IPS-NIHi11 (cell line): ENCODE measurements around the gene OR2M7.
"Not testable (repeated sequence)": the region's sequence is repeated elsewhere in the genome, so short reads cannot be mapped to it uniquely, and the experiment has no call there.

Experiments used
- DNase-seq: peaks from one replicate; pipeline ENCODE4 v3.0.0; 2012; ENCODE audit warnings: mixed read lengths, low spot score

Gene OR2M7

GRCh38 chr1:248324468-248324867 lies at the start of gene OR2M7:
TSS of gene OR2M7 (minus strand) at chr1:248324568. CDS start at chr1:248324568, 0 bp downstream.
- DNase-seq, result no peak

DNA sequence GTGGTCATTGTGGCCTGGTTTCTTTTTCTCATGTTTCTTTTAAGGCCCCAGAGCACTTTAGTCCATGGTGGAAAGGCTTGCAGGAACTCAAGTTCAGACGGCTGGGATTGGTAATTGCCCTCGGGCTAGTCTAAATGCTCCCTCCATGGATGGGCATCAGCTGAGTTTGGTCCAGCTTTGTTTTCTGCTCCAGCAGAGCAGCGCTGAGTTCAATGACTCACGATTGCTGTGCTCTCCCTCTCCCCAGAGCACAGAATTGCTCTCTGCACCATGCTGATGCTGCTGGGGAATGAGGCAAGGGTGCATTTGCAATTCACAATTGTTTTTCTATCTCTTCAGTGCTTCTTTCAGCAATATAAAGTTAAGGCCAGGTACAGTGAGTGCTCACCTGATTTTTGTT lies 49.4 kb upstream of the OR2M7 start:
- DNase-seq, result no peak

GRCh38 chr1:248372394-248372793 lies 48.0 kb upstream of the OR2M7 start:
- no peak for DNase-seq

DNA sequence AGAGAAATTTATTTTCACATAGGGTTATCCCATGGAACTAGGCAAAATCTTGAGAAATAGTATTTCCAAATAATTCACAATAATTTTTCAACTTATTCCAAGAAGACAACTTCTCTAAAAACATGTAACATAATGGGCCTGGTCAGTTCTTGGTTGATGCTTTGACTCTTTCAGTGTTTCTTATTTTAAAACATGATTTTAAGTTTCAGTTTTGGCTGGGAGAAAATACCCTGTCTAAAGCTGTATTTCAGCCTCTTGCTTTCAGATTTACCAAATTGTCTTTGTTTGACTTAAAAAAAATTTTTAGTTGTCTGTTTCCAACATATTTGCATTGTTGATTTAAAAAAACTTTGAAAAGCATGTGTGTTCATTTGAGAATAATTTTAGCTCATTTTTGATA lies 42.2 kb upstream of the OR2M7 start:
- DNase-seq, result no peak

DNA sequence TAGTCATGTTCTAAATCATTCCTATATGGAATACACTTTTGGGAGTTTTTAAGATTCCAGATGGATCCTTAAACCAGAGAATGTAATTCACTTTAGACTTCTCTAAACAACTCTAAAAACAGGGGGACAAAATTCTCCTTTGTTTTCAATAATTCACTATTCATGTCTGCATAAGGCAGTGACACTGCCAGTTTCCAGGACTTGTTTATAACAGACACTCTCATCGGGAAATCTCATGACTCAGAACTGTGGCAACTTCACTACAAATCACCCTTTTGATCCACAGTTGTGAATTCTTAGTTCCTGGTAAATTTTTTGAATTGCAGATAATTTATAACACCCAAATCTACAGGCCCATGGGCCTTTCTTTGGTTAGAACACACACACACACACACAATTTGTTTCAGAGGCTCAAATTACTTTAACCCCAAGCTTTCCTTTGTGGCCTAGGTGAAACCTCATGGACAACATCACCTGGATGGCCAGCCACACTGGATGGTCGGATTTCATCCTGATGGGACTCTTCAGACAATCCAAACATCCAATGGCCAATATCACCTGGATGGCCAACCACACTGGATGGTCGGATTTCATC lies 36.9 kb upstream of the OR2M7 start, which contains the start of gene OR2T4:
Gene OR2T4, plus strand, starts transcription at position 545 of the 595 bp plus-strand sequence. Its CDS starts 0 bp downstream, at position 545.
- no peak for DNase-seq

DNA sequence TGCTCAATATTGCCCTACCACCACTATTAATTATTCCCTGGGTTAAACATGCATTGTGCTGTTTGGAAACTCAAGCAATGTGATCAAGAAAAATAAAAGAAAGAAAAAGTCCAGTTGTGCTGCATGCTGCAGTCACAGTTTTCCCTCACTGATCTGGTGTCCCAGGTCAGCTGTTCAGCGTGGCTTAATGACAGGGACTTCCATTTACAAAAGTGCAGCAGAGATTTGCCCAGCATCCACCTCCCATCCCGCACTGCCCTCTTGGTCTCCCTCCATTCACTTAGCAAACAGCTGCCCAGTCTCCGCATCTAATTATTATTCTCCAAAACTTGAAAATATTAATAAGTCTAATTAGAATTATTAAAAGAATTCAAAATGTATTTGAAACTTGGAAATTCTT lies 35.0 kb upstream of the OR2M7 start:
- no peak for DNase-seq

- DNase-seq, result no peak
These were observed 24.1 kb upstream of the OR2M7 start, which contains the start of gene OR14C36 for GRCh38 chr1:248348475-248348874. TSS of gene OR14C36 (plus strand) at chr1:248348775. CDS start at chr1:248348775, 0 bp downstream.

DNA sequence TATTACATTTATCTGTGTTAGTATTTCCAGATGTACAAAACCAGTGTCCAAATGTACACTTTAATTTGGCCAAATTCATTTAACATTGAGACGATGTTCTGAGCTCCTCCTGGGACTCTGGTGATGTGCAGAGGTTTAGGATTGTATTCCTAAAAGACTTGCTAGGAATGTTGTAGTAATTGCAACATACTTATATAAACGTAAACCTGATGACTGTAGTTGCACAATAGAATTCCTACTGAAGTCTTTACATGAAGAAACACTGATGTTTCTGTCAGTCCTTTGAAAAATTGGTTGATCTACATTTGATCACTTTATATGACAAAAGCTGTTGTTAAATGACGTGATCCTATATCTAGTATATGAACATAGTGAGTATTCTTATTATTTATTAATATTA lies 19.1 kb upstream of the OR2M7 start:
- DNase-seq, result no peak

GRCh38 chr1:248316796-248317195 lies 7.6 kb downstream of the OR2M7 start:
- DNase-seq, result no peak

- not testable (repeated sequence) for DNase-seq
These were observed 17.6 kb downstream of the OR2M7 start for GRCh38 chr1:248306740-248307139.

DNA sequence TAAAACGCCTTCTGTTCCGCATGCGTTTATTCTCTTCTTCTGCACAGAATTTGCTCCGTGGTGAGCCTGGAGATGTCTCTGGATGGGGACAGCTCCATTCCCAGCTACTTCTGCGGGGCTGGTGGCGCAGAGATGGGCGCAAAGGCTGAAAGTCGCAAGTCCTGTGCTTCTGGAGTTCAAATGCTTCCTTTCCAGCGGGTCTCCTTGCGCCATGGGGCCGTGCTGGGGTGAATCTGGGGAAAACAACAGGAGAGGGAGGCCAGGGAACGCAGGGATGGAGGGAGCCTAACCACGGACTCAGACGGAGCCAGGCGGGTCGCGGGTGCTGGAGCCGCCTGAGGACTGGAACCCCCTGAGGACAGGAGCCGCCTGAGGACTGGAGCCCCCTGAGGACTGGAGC lies 18.3 kb downstream of the OR2M7 start:
- no peak for DNase-seq

- not testable (repeated sequence) for DNase-seq
These were observed 18.7 kb downstream of the OR2M7 start for GRCh38 chr1:248305672-248306071.

DNA sequence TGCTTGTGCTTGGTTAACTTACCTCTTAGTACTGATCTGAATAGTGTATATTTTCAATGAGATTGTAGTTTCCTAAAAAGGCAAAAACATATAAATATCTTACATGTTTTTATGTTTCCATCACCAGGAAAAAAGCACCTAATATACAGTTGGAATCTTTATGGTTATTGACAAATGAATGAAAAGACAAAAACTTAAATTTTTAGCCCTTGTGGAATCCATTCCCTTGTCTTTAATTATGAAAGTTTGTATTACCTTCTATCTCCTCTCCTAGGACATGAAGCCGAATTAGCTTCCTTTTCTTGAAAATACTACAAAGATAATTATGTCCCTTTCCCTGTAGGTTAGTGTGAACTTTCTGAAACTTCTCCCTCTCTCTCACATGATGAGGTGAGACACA lies 21.0 kb downstream of the OR2M7 start, which contains the start of gene OR2T12:
Gene OR2T12, minus strand, starts transcription at position 101 of the 400 bp plus-strand sequence. CDS start 7,846 bp downstream, outside the sequence.
- no peak for DNase-seq

DNA sequence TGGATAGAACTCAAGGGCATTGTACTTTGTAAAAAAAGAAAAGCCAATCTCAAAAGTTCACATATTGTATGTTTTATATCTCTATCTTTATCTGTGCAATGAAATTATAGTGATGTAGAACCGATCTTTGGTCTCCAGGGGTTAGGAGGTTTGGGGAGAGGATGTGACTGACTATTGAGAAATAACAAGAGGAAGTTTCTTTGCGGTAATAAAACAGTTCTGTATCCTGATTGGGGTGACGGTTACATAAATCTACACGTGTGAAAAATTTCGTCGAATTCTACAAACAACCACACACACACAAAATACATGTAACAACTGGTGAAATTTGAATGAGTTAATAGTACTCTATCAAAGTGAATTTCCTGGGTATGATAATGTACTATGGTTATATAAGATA lies 36.0 kb downstream of the OR2M7 start:
- DNase-seq, result no peak

DNA sequence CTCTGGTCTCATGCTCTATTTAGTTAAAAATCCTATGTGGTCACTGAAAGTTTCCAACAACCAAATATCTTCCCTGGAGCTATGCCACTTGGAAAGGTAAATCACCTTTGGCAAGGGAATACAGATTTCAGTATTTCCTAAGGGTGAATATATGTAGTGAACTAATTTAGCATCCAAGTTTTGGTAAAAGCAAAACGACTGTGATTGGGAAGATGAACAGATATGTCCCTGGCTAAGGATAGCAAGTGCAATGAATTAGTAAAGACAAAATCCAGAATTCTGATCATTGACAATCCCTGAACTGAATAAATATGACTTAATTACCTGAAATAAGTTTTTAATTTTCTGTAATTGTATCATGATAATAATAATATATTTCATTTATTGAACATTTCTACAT lies 46.5 kb downstream of the OR2M7 start, which contains the start of gene OR2T33:
Gene OR2T33, minus strand, starts transcription at position 101 of the 400 bp plus-strand sequence. CDS start 4,162 bp downstream, outside the sequence.
- no peak for DNase-seq
